B cell (primary cell): ENCODE results near the gene VASH1. TPM values are rescaled to one million over a fixed set of nuclear protein-coding genes. Genes with fewer than 3 reads are reported as not detected.

Experiments
- ATAC-seq: fragments of 200-7000 bp; cut with Tn5 transposase; one replicate; pipeline ENCODE4 v1.10.0; 2021; ENCODE audit warnings: low read depth, mild to moderate bottlenecking, moderate number of reproducible peaks, moderate library complexity
- CTCF ChIA-PET: fragments of 350-600 bp; sonication (Branson Sonifier 250); formaldehyde crosslinking; loops from one replicate; lab custom pipeline; 2021; ENCODE audit warnings: antibody characterized with exemption, inconsistent platforms; lab: Charles Lee
- POLR2A ChIA-PET: fragments of 350-600 bp; sonication (Branson Sonifier 250); formaldehyde crosslinking; loops from one replicate; lab custom pipeline; 2021; ENCODE audit warnings: antibody characterized with exemption; lab: Charles Lee
- DNase-seq: peaks from one replicate; pipeline ENCODE4 v3.0.0; 2013
- H2AFZ ChIP-seq: 2 replicates; pipeline ENCODE4 v1.6.1; 2012; ENCODE audit warnings: mild to moderate bottlenecking, low read depth, low read length; ENCODE audit not compliant: insufficient read depth, poor library complexity, severe bottlenecking
- H3K27ac ChIP-seq, 2 donors: 1 replicate in 1 of 2; 2 replicates in 1 of 2; pipeline ENCODE4 v1.5.1; 2012 to 2013; ENCODE audit warnings: low read length in 2 of 2, mild to moderate bottlenecking in 2 of 2, moderate library complexity in 1 of 2
- H3K27me3 ChIP-seq, 4 experiments: fragments of 200-600 bp in 1 of 4; sonication (generic) in 1 of 4; replicated peaks in 1 of 4; 1 replicate in 2 of 4; 2 replicates in 2 of 4; pipeline versions ENCODE4 v1.6.1 to v1.7.0; 2013 to 2016; ENCODE audit warnings: low read length in 3 of 4, mild to moderate bottlenecking in 2 of 4, mixed read lengths in 1 of 4, moderate library complexity in 1 of 4; ENCODE audit not compliant: insufficient read depth in 4 of 4, control insufficient read depth in 3 of 4; ENCODE audit errors: control extremely low read depth in 1 of 4
- H3K36me3 ChIP-seq, 2 experiments: replicated peaks in 1 of 2; 1 replicate in 1 of 2; 2 replicates in 1 of 2; pipeline versions ENCODE4 v1.6.1 to v1.7.1; 2013; ENCODE audit warnings: low read length in 1 of 2; ENCODE audit not compliant: insufficient read depth in 2 of 2, control insufficient read depth in 1 of 2; ENCODE audit errors: control extremely low read depth in 1 of 2, extremely low read depth in 1 of 2
- H3K4me1 ChIP-seq, 2 donors: fragments of 200-600 bp in 1 of 2; sonication (generic) in 1 of 2; 1 replicate in 1 of 2; 2 replicates in 1 of 2; pipeline versions ENCODE4 v1.5.1 to v1.6.1; 2013 to 2017; ENCODE audit warnings: low read length in 2 of 2; ENCODE audit not compliant: control insufficient read depth in 2 of 2, insufficient read depth in 2 of 2
- H3K4me2 ChIP-seq: replicated peaks from 2 replicates; pipeline ENCODE3; 2012; ENCODE audit warnings: mild to moderate bottlenecking, low read depth, low read length; ENCODE audit not compliant: poor library complexity, severe bottlenecking
- H3K4me3 ChIP-seq, 5 experiments: fragments of 200-600 bp in 1 of 5; sonication (generic) in 1 of 5; 1 replicate in 3 of 5; 2 replicates in 2 of 5; pipeline versions ENCODE4 v1.5.1 to v1.7.0; 2011 to 2016; ENCODE audit warnings: low read length in 4 of 5, mild to moderate bottlenecking in 4 of 5, low read depth in 2 of 5, control low read depth in 1 of 5, moderate library complexity in 1 of 5; ENCODE audit not compliant: insufficient read depth in 1 of 5; ENCODE audit errors: control extremely low read depth in 1 of 5, extremely low read depth in 1 of 5
- H3K79me2 ChIP-seq: fragments of 200-600 bp; sonication (generic); one replicate; pipeline ENCODE4 v1.6.0; 2016; ENCODE audit warnings: low read length; ENCODE audit not compliant: control insufficient read depth, insufficient read depth
- H3K9ac ChIP-seq: fragments of 200-600 bp; sonication (generic); 2 replicates; pipeline ENCODE4 v1.6.1; 2017; ENCODE audit warnings: mild to moderate bottlenecking, low read length, moderate library complexity
- H3K9me3 ChIP-seq, 3 donors: one replicate each; pipeline versions ENCODE4 v1.6.1 to v1.7.1; 2013; ENCODE audit warnings: low read length in 2 of 3; ENCODE audit not compliant: control insufficient read depth in 2 of 3, insufficient read depth in 1 of 3; ENCODE audit errors: control extremely low read depth in 1 of 3
- H4K20me1 ChIP-seq: 2 replicates; pipeline ENCODE4 v1.6.0; 2012; ENCODE audit warnings: mild to moderate bottlenecking, low read length; ENCODE audit not compliant: insufficient read depth, control insufficient read depth, poor library complexity, severe bottlenecking
- H3K27ac Mint-ChIP-seq: one replicate; pipeline ENCODE4 v1.8.0; 2021; ENCODE audit warnings: mixed read lengths
- H3K27me3 Mint-ChIP-seq: one replicate; pipeline ENCODE4 v1.8.0; 2021; ENCODE audit warnings: mixed read lengths
- H3K4me1 Mint-ChIP-seq: one replicate; pipeline ENCODE4 v1.8.0; 2021; ENCODE audit warnings: mixed read lengths
- H3K4me3 Mint-ChIP-seq: one replicate; pipeline ENCODE4 v1.8.0; 2021; ENCODE audit warnings: mixed read lengths
- H3K9me3 Mint-ChIP-seq: one replicate; pipeline ENCODE4 v1.8.0; 2022; ENCODE audit warnings: mixed read lengths; ENCODE audit not compliant: insufficient read depth
- CTCF ChIP-seq: fragments of 200-600 bp; IDR thresholded peaks from one replicate; pipeline ENCODE4 v1.8.0; 2022; ENCODE audit warnings: antibody characterized with exemption, mild to moderate bottlenecking
- EZH2 ChIP-seq: IDR thresholded peaks from 2 replicates; pipeline ENCODE4 v1.6.1; 2012; ENCODE audit warnings: borderline replicate concordance, low read depth, mild to moderate bottlenecking, moderate library complexity, low read length; ENCODE audit not compliant: insufficient read depth, poor library complexity, severe bottlenecking
- WGBS: methylation state at CpG from one replicate; pipeline ENCODE4 v1.1.5; 2013; ENCODE audit warnings: missing lambda C conversion rate; ENCODE audit not compliant: insufficient coverage; 5-methylcytosine and 5-hydroxymethylcytosine counted together
- intact Hi-C: fragments of 100-400 bp; cut with micrococcal nuclease; formaldehyde crosslinking; loops from one replicate; pipeline ENCODE4 v1.10.0; 2022
- polyA plus RNA-seq: library from polyadenylated mRNA; depleted of rRNA; stranded (reverse); fragments of >200 nt; gene quantifications from 2 replicates; pipeline ENCODE4 v1.2.3, GENCODE V29; 2012
- total RNA-seq, 2 donors: library from RNA; stranded (reverse); fragments of 120-200 nt in 1 of 2; gene quantifications; 1 replicate in 1 of 2; 2 replicates in 1 of 2; pipeline versions ENCODE4 v1.2.3 to v1.2.4, GENCODE V29; 2013 to 2022

Gene VASH1
- total and polyA plus RNA-seq, 2 donors (not counting 1 experiment from before 2014, with no cell fraction given), result 0.60 to 2.7 TPM

DNA sequence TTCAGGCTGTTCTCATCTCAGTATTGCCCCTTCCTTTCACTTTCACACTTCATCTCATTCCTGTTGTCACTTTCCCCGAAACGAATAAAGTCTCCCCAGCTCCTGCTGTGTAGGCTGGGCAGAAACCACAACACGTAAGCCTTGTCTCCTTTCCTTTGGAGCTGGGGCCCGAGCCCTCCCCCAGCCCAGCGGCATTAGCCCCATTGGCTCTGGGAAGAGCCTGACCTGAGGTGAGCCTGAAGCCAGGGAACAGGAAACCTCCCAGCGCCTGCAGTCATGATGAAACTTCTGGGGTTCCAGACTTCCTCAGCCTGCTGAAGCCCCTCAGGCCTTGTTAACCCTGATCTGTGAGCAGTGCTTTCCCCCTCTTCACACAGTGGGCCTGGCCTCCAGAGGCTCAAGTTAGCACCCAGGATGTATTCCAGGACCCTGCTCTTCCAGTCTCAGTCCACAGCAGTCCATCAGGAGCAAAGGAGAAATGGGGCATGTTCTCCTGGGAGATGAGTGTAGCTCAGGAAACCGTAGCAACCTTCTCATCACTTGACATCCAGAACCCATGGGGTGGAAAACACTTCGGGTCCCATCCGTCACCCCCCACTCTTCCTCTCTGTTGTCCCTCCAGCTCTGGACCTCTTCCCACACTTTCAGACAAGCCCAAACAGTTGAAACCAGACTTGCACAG, 21.8 kb downstream of the VASH1 start:
- Mint-ChIP-seq H3K4me1 (no peaks in the 10 kb centered on the region), H3K27ac (no peak overlapping the region), H3K9me3 (no peaks in the 10 kb centered on the region), H3K4me3 (no peak overlapping the region), H3K27me3 (no peaks in the 10 kb centered on the region)
- no peaks in the 10 kb centered on the region for H3K27me3 ChIP-seq
- no peak for TF ChIP-seq EZH2
- DNase-seq, result no peak
- no peaks in the 10 kb centered on the region for H3K79me2 ChIP-seq
- no peak for ATAC-seq
- no peak overlapping the region for H3K27ac ChIP-seq
- no peaks in the 10 kb centered on the region for H4K20me1 ChIP-seq
- H3K4me2 ChIP-seq, result no peak overlapping the region
- POLR2A ChIA-PET, result no interaction called here
- 47% methylated on average over 9 of the region's 9 CpGs for WGBS
- H2AFZ ChIP-seq, result no peak overlapping the region
- H3K36me3 ChIP-seq, result peaks cover 0 to 49% of the 10 kb centered on the region in 2 experiments
- no peaks in the 10 kb centered on the region for H3K4me1 ChIP-seq
- no peaks in the 10 kb centered on the region for H3K9me3 ChIP-seq
- CTCF ChIA-PET, result interaction anchor here (1.1 to 4.3 kb wide), 3 partner anchors 14 to 73 kb away, joined by 3 to 35 read pairs (median 4); no protein-coding TSS in a partner anchor
- no peak overlapping the region for H3K4me3 ChIP-seq
- intact Hi-C loops, result no loop called here
- no peak overlapping the region for H3K9ac ChIP-seq

- 97% methylated on average over 3 of the region's 6 CpGs for WGBS
- no peak overlapping the region for H3K27ac Mint-ChIP-seq
- no peaks in the 10 kb centered on the region for H3K9me3 Mint-ChIP-seq
- Histone ChIP-seq H3K9ac (no peak overlapping the region), H3K9me3 (no peaks in the 10 kb centered on the region), H3K4me2 (no peak overlapping the region), H4K20me1 (no peaks in the 10 kb centered on the region), H3K79me2 (no peaks in the 10 kb centered on the region), H3K27ac (no peak overlapping the region), H3K36me3 (peaks cover 0 to 60% of the 10 kb centered on the region in 2 experiments), H3K27me3 (no peaks in the 10 kb centered on the region), H2AFZ (no peak overlapping the region), H3K4me3 (no peak overlapping the region), H3K4me1 (no peaks in the 10 kb centered on the region)
- DNase-seq (no peak), ATAC-seq (no peak)
- no peaks in the 10 kb centered on the region for H3K4me1 Mint-ChIP-seq
- ChIA-PET POLR2A (no interaction called here), CTCF (interaction anchor here (0.8 to 4.3 kb wide), 11 partner anchors 11 to 300 kb away, joined by 3 to 35 read pairs (median 4); partner anchors contain the start of gene VASH1)
- no peak for TF ChIP-seq EZH2
- TF ChIP-seq CTCF, result no peak
- no peak overlapping the region for H3K4me3 Mint-ChIP-seq
- no peaks in the 10 kb centered on the region for H3K27me3 Mint-ChIP-seq
- intact Hi-C loops, result loop anchor here (1.0 kb wide), 1 partner anchor 74 kb away; no protein-coding TSS in a partner anchor
Observed at GRCh38 chr14:76784266-76784874, 23.1 kb downstream of the VASH1 start.
